KOPT-K1 (cell line): ENCODE data around the gene BMAL1.
"Not testable (repeated sequence)": the region's sequence is repeated elsewhere in the genome, so short reads cannot be mapped to it uniquely, and the experiment has no call there.

Experiments
- H3K27ac ChIP-seq: fragments of 200-600 bp; sonication (generic); 2 replicates; pipeline ENCODE4 v1.5.1; 2016; ENCODE audit warnings: antibody characterized with exemption, mild to moderate bottlenecking, low read depth, low read length; ENCODE audit not compliant: poor library complexity, severe bottlenecking
- H3K36me3 ChIP-seq: fragments of 200-600 bp; sonication (generic); 2 replicates; pipeline ENCODE4 v1.5.1; 2017; ENCODE audit warnings: antibody characterized with exemption, mild to moderate bottlenecking, low read length, moderate library complexity; ENCODE audit not compliant: insufficient read depth
- H3K9me3 ChIP-seq: fragments of 200-600 bp; sonication (generic); 2 replicates; pipeline ENCODE4 v1.5.1; 2017; ENCODE audit warnings: antibody characterized with exemption, low read length, mild to moderate bottlenecking; ENCODE audit not compliant: insufficient read depth, poor library complexity, severe bottlenecking

BMAL1 gene

GRCh38 chr11:13256216-13256615 is 21.4 kb upstream of the BMAL1 start:
- Histone ChIP-seq H3K9me3 (no peaks in the 10 kb centered on the region), H3K27ac (no peak overlapping the region), H3K36me3 (no peaks in the 10 kb centered on the region)

DNA sequence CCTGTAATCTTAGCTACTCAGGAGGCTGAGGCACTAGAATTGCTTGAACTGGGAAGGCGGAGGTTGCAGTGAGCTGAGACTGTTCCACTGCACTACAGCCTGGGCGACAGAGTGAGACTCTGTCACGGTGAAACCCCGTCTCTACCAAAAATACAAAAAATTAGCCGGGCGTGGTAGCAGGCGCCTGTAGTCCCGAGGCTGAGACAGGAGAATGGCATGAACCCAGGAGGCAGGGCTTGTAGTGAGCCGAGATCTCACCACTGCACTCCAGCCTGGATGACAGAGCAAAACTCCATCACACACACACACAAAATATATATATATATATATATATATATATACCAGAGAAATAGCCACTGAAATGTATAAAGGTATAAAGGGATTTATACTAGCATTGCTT is 19.5 kb upstream of the BMAL1 start:
- not testable (repeated sequence) for H3K9me3 ChIP-seq, H3K36me3 ChIP-seq, H3K27ac ChIP-seq

- peak overlapping the region; percentile 57 for H3K27ac ChIP-seq
- no peaks in the 10 kb centered on the region for H3K36me3 ChIP-seq
- no peaks in the 10 kb centered on the region for H3K9me3 ChIP-seq
These were observed 18.7 kb upstream of the BMAL1 start for GRCh38 chr11:13258855-13259254.

DNA sequence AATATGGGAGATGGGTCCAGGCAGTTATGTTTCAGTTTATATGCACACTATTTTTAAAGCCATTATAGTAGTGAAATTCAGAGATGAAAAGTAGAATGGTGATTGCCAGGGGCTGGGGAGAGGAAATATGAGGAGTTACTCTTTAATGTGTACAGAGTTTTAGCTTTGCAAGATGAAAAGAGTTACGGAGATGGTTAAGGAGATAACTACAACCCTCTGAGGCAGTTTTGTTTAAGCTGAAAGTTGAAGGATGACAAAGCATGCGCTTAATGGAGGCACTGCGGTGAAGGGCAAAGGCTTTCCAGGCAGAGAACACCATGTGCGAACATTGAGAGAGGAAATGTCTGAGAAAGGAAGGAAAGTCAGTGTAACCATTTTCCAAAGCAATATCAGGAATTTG is 18.2 kb upstream of the BMAL1 start:
- H3K36me3 ChIP-seq = no peaks in the 10 kb centered on the region
- peak overlapping the region; percentile 57 for H3K27ac ChIP-seq
- no peaks in the 10 kb centered on the region for H3K9me3 ChIP-seq

- Histone ChIP-seq H3K27ac (peak overlapping the region; percentile 57), H3K36me3 (no peaks in the 10 kb centered on the region), H3K9me3 (no peaks in the 10 kb centered on the region)
These were observed 17.2 kb upstream of the BMAL1 start for GRCh38 chr11:13260201-13260962.

GRCh38 chr11:13260963-13261588 is 16.5 kb upstream of the BMAL1 start:
- no peaks in the 10 kb centered on the region for H3K36me3 ChIP-seq
- H3K27ac ChIP-seq = no peak overlapping the region
- no peaks in the 10 kb centered on the region for H3K9me3 ChIP-seq

DNA sequence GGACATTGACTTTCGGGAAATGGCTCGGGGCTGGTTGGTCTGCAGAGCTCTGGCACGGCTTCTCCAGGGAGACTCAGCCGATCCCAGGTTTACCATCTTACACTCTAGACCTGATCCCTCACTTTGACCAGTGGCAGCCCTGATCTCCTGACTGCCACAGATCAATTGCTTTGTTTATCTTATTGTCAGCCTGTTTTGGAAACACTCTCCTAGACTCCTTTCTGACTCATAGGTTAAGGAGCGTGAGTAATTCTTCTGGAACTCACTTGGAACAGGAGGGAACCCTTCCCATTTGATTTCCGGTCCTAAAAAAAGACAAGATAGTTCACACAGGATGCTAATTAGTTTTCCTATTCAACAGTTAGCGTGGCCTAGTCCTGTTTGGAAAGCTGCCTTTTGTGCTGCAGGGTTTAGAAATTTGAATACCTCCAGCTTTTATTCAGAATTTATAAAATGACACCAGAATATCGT is 16.0 kb upstream of the BMAL1 start:
- Histone ChIP-seq H3K9me3 (no peaks in the 10 kb centered on the region), H3K36me3 (no peaks in the 10 kb centered on the region), H3K27ac (no peak overlapping the region)

DNA sequence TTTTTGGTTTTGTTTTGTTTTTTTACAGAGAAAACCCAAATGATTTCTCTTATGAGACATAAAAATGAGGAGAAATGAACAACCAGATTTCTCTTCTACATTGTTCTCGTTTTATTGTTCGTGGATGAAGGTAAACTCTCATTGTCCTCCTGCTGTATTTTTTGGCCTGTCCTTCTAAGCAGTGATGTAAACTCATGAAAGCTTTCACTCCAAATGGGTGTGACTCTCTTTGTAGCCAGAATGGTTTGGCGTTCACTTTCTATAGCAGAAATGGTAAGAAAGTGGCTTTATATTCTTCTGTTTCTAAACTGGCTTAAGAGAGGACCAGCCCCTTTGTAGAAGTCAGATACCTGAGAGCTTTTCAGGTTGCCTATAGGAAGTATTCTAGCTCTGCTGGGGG is 15.5 kb upstream of the BMAL1 start:
- H3K36me3 ChIP-seq = no peaks in the 10 kb centered on the region
- H3K27ac ChIP-seq = no peak overlapping the region

GRCh38 chr11:13268791-13269190 is 8.8 kb upstream of the BMAL1 start:
- H3K27ac ChIP-seq = no peak overlapping the region
- H3K9me3 ChIP-seq = no peaks in the 10 kb centered on the region

More for the DNA sequence above, 15.5 kb upstream of the BMAL1 start:
- H3K9me3 ChIP-seq = no peaks in the 10 kb centered on the region

GRCh38 chr11:13269775-13270174 is 7.8 kb upstream of the BMAL1 start:
- Histone ChIP-seq H3K27ac (no peak overlapping the region), H3K36me3 (no peaks in the 10 kb centered on the region), H3K9me3 (no peaks in the 10 kb centered on the region)

More at GRCh38 chr11:13268791-13269190, 8.8 kb upstream of the BMAL1 start:
- H3K36me3 ChIP-seq = no peaks in the 10 kb centered on the region

GRCh38 chr11:13271060-13271693 is 6.4 kb upstream of the BMAL1 start:
- Histone ChIP-seq H3K27ac (no peak overlapping the region), H3K9me3 (no peaks in the 10 kb centered on the region), H3K36me3 (no peaks in the 10 kb centered on the region)

DNA sequence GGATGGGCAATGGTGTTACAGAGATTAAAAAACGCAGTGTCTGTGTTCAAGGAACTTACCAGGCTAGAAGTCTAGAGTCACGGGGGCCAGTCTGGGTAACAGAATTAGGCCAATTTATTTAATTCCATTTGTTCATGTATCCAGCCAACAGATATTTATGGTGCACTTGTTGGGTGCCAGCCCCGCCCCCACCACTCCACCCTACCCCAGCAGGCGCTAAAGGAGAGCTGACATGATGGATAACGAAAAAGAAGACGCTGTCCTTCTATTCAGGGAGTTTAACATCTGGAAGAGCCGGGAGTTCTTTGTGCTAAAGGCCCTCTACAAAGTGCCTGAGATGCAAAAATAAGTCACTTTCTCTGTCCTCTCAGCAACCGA is 1.1 kb upstream of the BMAL1 start:
- H3K36me3 ChIP-seq = no peaks in the 10 kb centered on the region
- peak overlapping the region; percentile 65 for H3K27ac ChIP-seq

GRCh38 chr11:13276832-13277767 is 490 bp upstream of the BMAL1 start:
- Histone ChIP-seq H3K36me3 (no peaks in the 10 kb centered on the region), H3K27ac (peak overlapping the region; percentile 71), H3K9me3 (no peaks in the 10 kb centered on the region)

More for the DNA sequence above, 1.1 kb upstream of the BMAL1 start:
- no peaks in the 10 kb centered on the region for H3K9me3 ChIP-seq

- Histone ChIP-seq H3K9me3 (no peaks in the 10 kb centered on the region), H3K36me3 (no peaks in the 10 kb centered on the region), H3K27ac (peak overlapping the region; percentile 71)
These were observed 1.3 kb downstream of the BMAL1 start for GRCh38 chr11:13278609-13279486.
